SU-DHL-6 (cell line): ENCODE measurements around the gene FKBP11.
A peak's percentile ranks its signal among the peaks of the same experiment; 100 is the strongest.

Source experiments
- H2AFZ ChIP-seq: fragments of 200-600 bp; sonication (generic); 2 replicates; pipeline ENCODE4 v1.6.1; 2014; ENCODE audit warnings: low read depth, mild to moderate bottlenecking, moderate library complexity, mixed read lengths, antibody characterized with exemption, low read length; ENCODE audit not compliant: severe bottlenecking
- H3F3A ChIP-seq: fragments of 200-600 bp; shearing (Covaris generic); 2 replicates; pipeline ENCODE4 v1.6.0; 2016; ENCODE audit warnings: antibody characterized with exemption, mild to moderate bottlenecking; ENCODE audit not compliant: insufficient read depth
- H3K27ac ChIP-seq: fragments of 200-600 bp; sonication (generic); 2 replicates; pipeline ENCODE4 v1.5.1; 2016; ENCODE audit warnings: low read depth, mild to moderate bottlenecking, low read length, moderate library complexity, mixed read lengths
- H3K27me3 ChIP-seq: fragments of 200-600 bp; sonication (generic), shearing (Covaris generic); 2 replicates; pipeline ENCODE4 v1.6.0; 2014; ENCODE audit warnings: mild to moderate bottlenecking, low read length
- H3K36me3 ChIP-seq: fragments of 200-600 bp; sonication (generic); 2 replicates; pipeline ENCODE4 v1.6.1; 2014; ENCODE audit warnings: mild to moderate bottlenecking, low read length, mixed read lengths
- H3K4me2 ChIP-seq: fragments of 300-600, 200-600 bp; shearing (Covaris generic), sonication (generic); 2 replicates; pipeline ENCODE4 v1.6.0; 2014; ENCODE audit warnings: low read length, low read depth, mild to moderate bottlenecking; ENCODE audit not compliant: poor library complexity, severe bottlenecking
- H3K4me3 ChIP-seq: fragments of 200-600 bp; sonication (generic); 2 replicates; pipeline ENCODE4 v1.5.1; 2014; ENCODE audit warnings: antibody characterized with exemption, low read length, mild to moderate bottlenecking, mixed read lengths; ENCODE audit not compliant: insufficient read depth, poor library complexity, severe bottlenecking
- H3K79me2 ChIP-seq: fragments of 200-600 bp; sonication (generic); 2 replicates; pipeline ENCODE4 v1.6.1; 2014; ENCODE audit warnings: mild to moderate bottlenecking, low read length, moderate library complexity; ENCODE audit not compliant: insufficient read depth
- H3K9ac ChIP-seq: fragments of 200-600 bp; sonication (generic); 2 replicates; pipeline ENCODE4 v1.7.0; 2014; ENCODE audit warnings: mild to moderate bottlenecking, low read length
- H3K9me2 ChIP-seq: fragments of 200-600 bp; sonication (generic); replicated peaks from 2 replicates; pipeline ENCODE4 v1.6.1; 2014; ENCODE audit warnings: low read length; ENCODE audit not compliant: insufficient read depth
- H3K9me3 ChIP-seq: fragments of 200-600 bp; sonication (generic); 2 replicates; pipeline ENCODE4 v1.6.1; 2014; ENCODE audit warnings: low read length, mixed read lengths; ENCODE audit not compliant: insufficient read depth
- H4K20me1 ChIP-seq: fragments of 200-600 bp; sonication (generic); 2 replicates; pipeline ENCODE4 v1.6.1; 2014; ENCODE audit warnings: low read depth, mild to moderate bottlenecking, antibody characterized with exemption, low read length, moderate library complexity, mixed read lengths
- EZH2phosphoT487 ChIP-seq: fragments of 200-600 bp; sonication (generic), shearing (Covaris generic); conservative IDR thresholded peaks from 2 replicates; pipeline ENCODE4 v1.6.1; 2018; ENCODE audit warnings: mild to moderate bottlenecking, antibody characterized with exemption, low read length, moderate library complexity, mixed read lengths
- TF ChIP-seq, protein P1 (sequence below): fragments of 200-600 bp; sonication (generic); IDR thresholded peaks from one replicate; pipeline ENCODE4 v1.5.1; 2017; ENCODE audit warnings: antibody characterized with exemption, mild to moderate bottlenecking, low read length, moderate library complexity; ENCODE audit not compliant: insufficient read depth, poor library complexity, severe bottlenecking

Gene FKBP11

DNA sequence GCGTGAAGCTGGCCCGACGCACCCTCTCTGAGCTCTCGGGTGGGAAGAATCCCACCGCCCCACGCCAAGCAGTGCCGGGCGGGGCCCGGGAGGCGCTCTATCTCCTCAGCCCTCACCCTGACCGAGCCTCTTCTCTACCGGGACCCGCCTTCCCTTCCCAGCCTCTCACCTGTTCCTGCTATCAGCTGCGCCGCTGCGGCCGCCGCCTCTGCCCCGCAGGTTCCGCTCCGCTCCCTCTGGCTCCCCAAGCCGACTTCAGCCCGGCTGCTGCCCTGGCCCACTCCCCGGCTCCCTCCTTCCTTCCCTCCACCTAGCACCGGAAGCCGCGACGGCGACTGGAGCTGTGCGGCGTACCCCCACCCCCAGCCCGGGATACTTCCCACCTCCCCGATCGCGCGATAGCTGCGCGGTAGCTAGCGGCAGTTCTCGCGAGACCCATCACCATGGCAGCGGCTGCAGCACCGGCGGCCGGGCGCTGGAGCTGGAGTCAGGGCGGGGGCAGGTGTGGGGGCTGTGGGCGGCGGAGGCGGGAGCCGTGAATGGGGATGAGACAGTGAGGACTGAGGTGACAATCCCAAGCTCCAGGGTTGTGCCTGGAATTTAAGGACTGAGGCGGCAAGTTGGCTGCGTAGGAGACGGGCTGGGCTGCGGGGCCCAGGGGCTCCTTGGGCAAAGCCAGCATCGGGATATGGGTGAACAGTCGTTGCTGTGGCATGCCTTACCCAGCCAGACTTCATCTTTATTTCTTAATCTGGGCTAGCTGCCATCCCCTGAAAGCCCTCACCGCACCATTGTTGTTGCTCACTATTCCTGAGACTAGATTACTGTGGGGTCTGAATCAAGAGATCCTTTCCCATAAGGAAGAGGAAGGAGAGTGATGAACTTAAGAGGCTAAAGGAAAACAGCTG, 32.1 kb upstream of the FKBP11 start, which contains the start of gene ARF3:
TSS of gene ARF3 (minus strand) at position 347 of the 908 bp plus-strand sequence. CDS start 16,392 bp downstream, outside the sequence.
- TF ChIP-seq EZH2phosphoT487 = no peak
- TF ChIP-seq, protein P1, sequence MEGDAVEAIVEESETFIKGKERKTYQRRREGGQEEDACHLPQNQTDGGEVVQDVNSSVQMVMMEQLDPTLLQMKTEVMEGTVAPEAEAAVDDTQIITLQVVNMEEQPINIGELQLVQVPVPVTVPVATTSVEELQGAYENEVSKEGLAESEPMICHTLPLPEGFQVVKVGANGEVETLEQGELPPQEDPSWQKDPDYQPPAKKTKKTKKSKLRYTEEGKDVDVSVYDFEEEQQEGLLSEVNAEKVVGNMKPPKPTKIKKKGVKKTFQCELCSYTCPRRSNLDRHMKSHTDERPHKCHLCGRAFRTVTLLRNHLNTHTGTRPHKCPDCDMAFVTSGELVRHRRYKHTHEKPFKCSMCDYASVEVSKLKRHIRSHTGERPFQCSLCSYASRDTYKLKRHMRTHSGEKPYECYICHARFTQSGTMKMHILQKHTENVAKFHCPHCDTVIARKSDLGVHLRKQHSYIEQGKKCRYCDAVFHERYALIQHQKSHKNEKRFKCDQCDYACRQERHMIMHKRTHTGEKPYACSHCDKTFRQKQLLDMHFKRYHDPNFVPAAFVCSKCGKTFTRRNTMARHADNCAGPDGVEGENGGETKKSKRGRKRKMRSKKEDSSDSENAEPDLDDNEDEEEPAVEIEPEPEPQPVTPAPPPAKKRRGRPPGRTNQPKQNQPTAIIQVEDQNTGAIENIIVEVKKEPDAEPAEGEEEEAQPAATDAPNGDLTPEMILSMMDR = no peak
- Histone ChIP-seq H3K9ac (peak within 1 kb of the TSS; percentile 77), H3K9me3 (no peaks in the 10 kb centered on the region), H3K9me2 (no peaks in the 10 kb centered on the region), H4K20me1 (no peaks in the 10 kb centered on the region), H3K4me2 (peak within 1 kb of the TSS; percentile 84), H3K27ac (peak within 1 kb of the TSS; percentile 46), H2AFZ (peak within 1 kb of the TSS; percentile 78), H3K4me3 (peak within 1 kb of the TSS; percentile 81), H3K36me3 (no peaks in the 10 kb centered on the region), H3K27me3 (no peaks in the 10 kb centered on the region), H3K79me2 (peaks cover 43% of the 10 kb centered on the region), H3F3A (peaks cover 8% of the 10 kb centered on the region)

DNA sequence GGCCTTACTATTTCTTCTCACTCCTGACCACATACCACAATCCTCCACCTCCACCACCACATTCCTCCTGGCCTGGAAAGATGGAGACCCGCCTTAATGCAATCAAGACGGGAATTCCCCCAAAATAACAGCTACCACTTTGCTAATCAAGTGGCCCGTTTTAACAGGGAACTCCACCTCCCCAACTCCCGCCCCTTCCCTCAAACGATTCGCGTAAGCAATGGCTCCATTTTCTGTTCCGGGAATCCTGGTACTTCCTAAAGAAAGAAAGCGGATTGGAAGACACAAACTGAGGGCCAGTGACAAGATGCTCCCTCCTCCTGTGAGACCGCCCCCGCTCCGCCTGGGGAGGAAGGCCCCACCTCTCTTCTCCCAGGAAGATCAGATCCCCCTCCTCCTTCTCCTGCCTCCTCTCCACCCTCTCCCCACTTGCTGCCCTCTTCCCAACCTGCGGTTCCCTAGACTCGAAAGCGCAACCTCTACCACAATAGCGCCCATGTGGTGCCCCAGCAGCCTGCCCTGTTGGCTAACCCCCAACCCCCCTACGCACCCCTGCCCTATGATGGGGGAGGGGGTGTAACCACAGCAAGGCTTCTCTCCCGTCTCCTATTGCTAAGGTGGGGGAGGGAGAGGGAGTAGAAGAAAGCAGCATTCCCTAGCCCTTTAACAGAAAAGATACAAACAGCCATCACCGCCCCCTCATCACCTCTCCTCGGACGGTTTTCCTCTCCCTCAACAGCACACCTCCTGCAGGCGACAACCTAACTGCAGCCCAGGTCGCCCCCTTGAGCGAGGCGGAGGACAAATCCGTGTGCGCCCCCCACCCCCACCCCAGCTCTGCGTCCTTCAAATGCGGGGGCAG, 31.2 kb upstream of the FKBP11 start:
- H3K27ac ChIP-seq = peak overlapping the region; percentile 46; the same call in 1 of the 2 replicates
- peaks cover 8% of the 10 kb centered on the region for H3F3A ChIP-seq
- peak overlapping the region; percentile 77 for H3K9ac ChIP-seq
- H3K27me3 ChIP-seq = no peaks in the 10 kb centered on the region
- H4K20me1 ChIP-seq = no peaks in the 10 kb centered on the region
- peak overlapping the region; percentile 81 for H3K4me3 ChIP-seq
- H3K79me2 ChIP-seq = peaks cover 47% of the 10 kb centered on the region
- H3K9me3 ChIP-seq = no peaks in the 10 kb centered on the region
- H2AFZ ChIP-seq = peak overlapping the region; percentile 78
- no peaks in the 10 kb centered on the region for H3K9me2 ChIP-seq
- no peaks in the 10 kb centered on the region for H3K36me3 ChIP-seq
- TF ChIP-seq, protein P1 = no peak
- no peak for TF ChIP-seq EZH2phosphoT487
- peak overlapping the region; percentile 84 for H3K4me2 ChIP-seq

DNA sequence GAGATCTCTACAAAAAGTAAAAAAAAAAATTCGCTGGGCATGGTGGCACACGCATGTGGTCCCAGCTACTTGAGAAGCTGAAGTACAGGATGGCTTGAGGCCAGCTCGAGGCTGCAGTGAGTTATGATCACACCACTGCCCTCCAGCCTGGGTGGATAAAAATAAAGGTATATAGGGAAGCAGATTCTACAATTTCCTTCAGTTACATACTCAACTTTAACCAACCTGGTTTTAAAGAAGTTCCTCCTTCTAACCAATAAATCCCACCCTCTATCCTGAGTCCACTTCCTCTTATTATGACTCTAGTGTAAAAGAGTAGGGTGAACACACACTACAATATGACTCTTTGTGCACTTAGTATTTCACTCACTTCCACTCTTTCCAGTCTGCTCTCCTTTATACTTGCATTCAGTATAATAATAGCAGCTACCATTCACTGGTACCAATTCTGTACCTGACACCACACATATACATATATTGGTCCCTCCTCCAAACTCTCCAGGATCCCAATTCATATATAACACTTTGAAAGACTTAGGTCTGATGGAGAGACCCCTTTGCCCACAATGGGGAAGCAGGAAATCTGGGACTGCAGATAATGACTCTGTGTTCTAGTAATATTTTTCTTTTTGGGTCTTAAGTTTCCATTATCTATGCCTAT, 29.7 kb upstream of the FKBP11 start:
- H3K9me3 ChIP-seq = no peaks in the 10 kb centered on the region
- no peak for TF ChIP-seq EZH2phosphoT487
- TF ChIP-seq, protein P1 = no peak
- no peaks in the 10 kb centered on the region for H3K9me2 ChIP-seq
- no peaks in the 10 kb centered on the region for H3K27me3 ChIP-seq
- H3F3A ChIP-seq = peaks cover 8% of the 10 kb centered on the region
- no peak overlapping the region for H3K9ac ChIP-seq
- peak overlapping the region; percentile 84 for H3K4me2 ChIP-seq
- no peaks in the 10 kb centered on the region for H3K36me3 ChIP-seq
- H3K79me2 ChIP-seq = peaks cover 55% of the 10 kb centered on the region
- no peaks in the 10 kb centered on the region for H4K20me1 ChIP-seq
- no peak overlapping the region for H3K27ac ChIP-seq
- no peak overlapping the region for H2AFZ ChIP-seq
- H3K4me3 ChIP-seq = no peak overlapping the region
